HepG2 (cell line): ENCODE measurements around the gene TLN1. TPM values are rescaled to one million over a fixed set of nuclear protein-coding genes. Genes with fewer than 3 reads are reported as not detected.

Experiments
- ATF7 ChIP-seq, 2 experiments: fragments of 450-650 bp in 1 of 2; sonication (generic) in 1 of 2; formaldehyde crosslinking in 1 of 2; IDR thresholded peaks; 2 replicates each; pipeline versions ENCODE4 v1.4.0 to v1.6.1; 2016 to 2020; ENCODE audit warnings: antibody characterized with exemption in 1 of 2, mild to moderate bottlenecking in 1 of 2, missing genetic modification reagents in 1 of 2
- HNRNPLL ChIP-seq: fragments of 200-400 bp; formaldehyde crosslinking; IDR thresholded peaks from 2 replicates; pipeline ENCODE4 v1.6.1; 2017; ENCODE audit warnings: mild to moderate bottlenecking, low read depth, low read length; ENCODE audit not compliant: poor library complexity, severe bottlenecking
- KDM5B ChIP-seq: sonication (generic); formaldehyde crosslinking; IDR thresholded peaks from 2 replicates; pipeline ENCODE4 v1.4.0; 2020; ENCODE audit warnings: missing genetic modification reagents, mild to moderate bottlenecking, borderline replicate concordance
- KLF12 ChIP-seq: sonication (generic); formaldehyde crosslinking; IDR thresholded peaks from 2 replicates; pipeline ENCODE4 v1.4.0; 2020; ENCODE audit warnings: missing genetic modification reagents, borderline replicate concordance
- MAZ ChIP-seq, 2 experiments: sonication (generic) in 1 of 2; formaldehyde crosslinking in 1 of 2; IDR thresholded peaks; 2 replicates each; pipeline versions ENCODE4 v1.5.0 to v1.6.1; 2012 to 2020; ENCODE audit warnings: low read depth in 2 of 2, mild to moderate bottlenecking in 2 of 2, borderline replicate concordance in 1 of 2, improper control_type of control experiment in 1 of 2, low read length in 1 of 2, missing genetic modification reagents in 1 of 2, moderate library complexity in 1 of 2
- MTF1 ChIP-seq: sonication (generic); formaldehyde crosslinking; IDR thresholded peaks from 2 replicates; pipeline ENCODE4 v1.5.0; 2020; ENCODE audit warnings: missing genetic modification reagents
- NFYC ChIP-seq: IDR thresholded peaks from 2 replicates; pipeline ENCODE4 v1.6.1; 2016; ENCODE audit warnings: missing genetic modification reagents, missing compliant biosample characterization
- NR2C2 ChIP-seq: sonication (generic); formaldehyde crosslinking; IDR thresholded peaks from 2 replicates; pipeline ENCODE4 v1.4.0; 2020; ENCODE audit warnings: missing genetic modification reagents, mild to moderate bottlenecking, moderate library complexity, borderline replicate concordance
- SAFB2 ChIP-seq: sonication (generic); formaldehyde crosslinking; IDR thresholded peaks from 2 replicates; pipeline ENCODE4 v1.5.1; 2020; ENCODE audit warnings: missing genetic modification reagents, low read depth, mild to moderate bottlenecking, borderline replicate concordance
- SCMH1 ChIP-seq: sonication (generic); formaldehyde crosslinking; IDR thresholded peaks from 2 replicates; pipeline ENCODE4 v1.9.0; 2021; ENCODE audit warnings: missing genetic modification reagents, mild to moderate bottlenecking, borderline replicate concordance
- YEATS4 ChIP-seq: sonication (generic); formaldehyde crosslinking; IDR thresholded peaks from 2 replicates; pipeline ENCODE4 v1.4.0; 2020; ENCODE audit warnings: missing genetic modification reagents, borderline replicate concordance
- ZNF143 ChIP-seq: sonication (generic); formaldehyde crosslinking; IDR thresholded peaks from 2 replicates; pipeline ENCODE4 v1.4.0; 2020; ENCODE audit warnings: missing genetic modification reagents
- ZNF878 ChIP-seq: sonication (generic); formaldehyde crosslinking; IDR thresholded peaks from 2 replicates; pipeline ENCODE4 v1.8.1; 2023; ENCODE audit warnings: mild to moderate bottlenecking, missing genetic modification reagents, moderate library complexity
- polyA plus RNA-seq, 8 experiments: library from polyadenylated mRNA; depleted of rRNA in 3 of 8; stranded (reverse) in 7 of 8; unstranded in 1 of 8; fragments of >200 nt; fragmentation: Illumina TruSeq in 4 of 8; extraction: Trizol in 4 of 8; gene quantifications; 2 replicates each; pipeline versions ENCODE4 v1.2.1 to v1.2.3, GENCODE V29; 2011 to 2016; ENCODE audit warnings: low read depth in 4 of 8, missing spikeins in 1 of 8, mixed read lengths in 1 of 8; ENCODE audit not compliant: insufficient read depth in 1 of 8
- total RNA-seq, 5 experiments: library from RNA; depleted of rRNA; stranded (reverse); fragments of >200 nt; fragmentation: Illumina TruSeq; extraction: Trizol; gene quantifications; 2 replicates each; pipeline ENCODE4 v1.2.3, GENCODE V29; 2016; ENCODE audit warnings: low read depth in 1 of 5
- TF ChIP-seq, protein P1 (sequence below): sonication (generic); formaldehyde crosslinking; conservative IDR thresholded peaks from 2 replicates; pipeline ENCODE4 v1.4.0; 2020; ENCODE audit warnings: missing genetic modification reagents

Gene TLN1
- total and polyA plus RNA-seq, 2 of the 13 experiments (the other 11 are each of a cell fraction or from before 2014, with no cell fraction given), result 35.2 to 51.8 TPM

DNA sequence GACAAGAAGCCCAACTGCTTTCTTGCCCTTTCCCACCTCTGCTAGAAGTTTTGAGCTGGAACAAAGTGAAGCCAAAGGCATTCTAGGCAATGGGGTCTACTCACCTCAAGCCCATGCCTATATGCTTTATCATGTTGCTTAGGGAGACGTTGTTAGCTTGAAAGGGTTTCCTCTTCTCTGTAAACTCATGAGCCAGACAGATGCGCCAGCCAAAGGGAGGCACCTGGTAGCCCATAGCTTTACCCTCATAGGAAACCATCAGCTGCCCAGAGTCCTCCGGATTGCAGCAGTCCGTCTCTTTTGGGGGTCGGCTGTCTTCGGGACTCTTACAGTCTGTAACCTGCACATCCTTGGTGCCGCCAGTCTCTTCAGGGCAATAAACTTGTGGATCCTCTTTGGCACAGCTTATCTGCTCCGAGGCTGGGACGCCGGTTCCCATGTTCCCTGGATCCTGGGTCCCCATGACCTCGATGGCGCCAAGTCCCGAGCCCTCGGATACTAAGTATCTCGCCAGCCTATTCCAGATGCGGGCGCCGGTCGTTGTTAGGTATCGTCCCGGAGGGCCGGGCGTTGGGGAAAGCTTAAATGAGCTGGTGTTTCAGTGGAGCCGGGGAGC, 16.4 kb upstream of the TLN1 start (continued):
- TF ChIP-seq ZNF878 (CRISPR knock-in tag) (no peak), SAFB2 (no peak), NFYC (CRISPR knock-in tag) (no peak), KDM5B (CRISPR knock-in tag) (peak; percentile 17; the same call in 1 of the 2 replicates), NR2C2 (CRISPR knock-in tag) (no peak), ZNF143 (CRISPR knock-in tag) (0 out of 2 replicates have a peak, but pooled peaks have one; percentile 2), MTF1 (CRISPR knock-in tag) (0 out of 2 replicates have a peak, but pooled peaks have one; percentile 43), ATF7 (IDR thresholded peaks at IDR 0.05) (no peak), ATF7 (CRISPR knock-in tag; IDR thresholded peaks at IDR 0.05) (no peak), SCMH1 (CRISPR knock-in tag) (no peak), KLF12 (CRISPR knock-in tag) (0 out of 2 replicates have a peak, but pooled peaks have one; percentile 40), MAZ (IDR thresholded peaks at IDR 0.05; ENCODE audit: borderline replicate concordance, low read depth, low read length) (no peak), MAZ (CRISPR knock-in tag; IDR thresholded peaks at IDR 0.05; ENCODE audit: low read depth) (no peak), HNRNPLL (no peak), YEATS4 (CRISPR knock-in tag) (no peak)
- TF ChIP-seq, protein P1, sequence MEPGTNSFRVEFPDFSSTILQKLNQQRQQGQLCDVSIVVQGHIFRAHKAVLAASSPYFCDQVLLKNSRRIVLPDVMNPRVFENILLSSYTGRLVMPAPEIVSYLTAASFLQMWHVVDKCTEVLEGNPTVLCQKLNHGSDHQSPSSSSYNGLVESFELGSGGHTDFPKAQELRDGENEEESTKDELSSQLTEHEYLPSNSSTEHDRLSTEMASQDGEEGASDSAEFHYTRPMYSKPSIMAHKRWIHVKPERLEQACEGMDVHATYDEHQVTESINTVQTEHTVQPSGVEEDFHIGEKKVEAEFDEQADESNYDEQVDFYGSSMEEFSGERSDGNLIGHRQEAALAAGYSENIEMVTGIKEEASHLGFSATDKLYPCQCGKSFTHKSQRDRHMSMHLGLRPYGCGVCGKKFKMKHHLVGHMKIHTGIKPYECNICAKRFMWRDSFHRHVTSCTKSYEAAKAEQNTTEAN (CRISPR knock-in tag), result peak; percentile 59; the same call in 1 of the 2 replicates
- TF ChIP-seq, all 625 proteins: peak for 42
